Activated T-cell treated with anti-CD3 and anti-CD28 coated beads for 4 hours (primary cell): Measurements from ENCODE around the gene STARD13.

Source experiments
- DNase-seq: peaks from one replicate; pipeline ENCODE4 v3.0.0-alpha.2; 2020

STARD13 gene

GRCh38 chr13:33132644-33133440, 152.7 kb downstream of the STARD13 start:
- no peak for DNase-seq

DNA sequence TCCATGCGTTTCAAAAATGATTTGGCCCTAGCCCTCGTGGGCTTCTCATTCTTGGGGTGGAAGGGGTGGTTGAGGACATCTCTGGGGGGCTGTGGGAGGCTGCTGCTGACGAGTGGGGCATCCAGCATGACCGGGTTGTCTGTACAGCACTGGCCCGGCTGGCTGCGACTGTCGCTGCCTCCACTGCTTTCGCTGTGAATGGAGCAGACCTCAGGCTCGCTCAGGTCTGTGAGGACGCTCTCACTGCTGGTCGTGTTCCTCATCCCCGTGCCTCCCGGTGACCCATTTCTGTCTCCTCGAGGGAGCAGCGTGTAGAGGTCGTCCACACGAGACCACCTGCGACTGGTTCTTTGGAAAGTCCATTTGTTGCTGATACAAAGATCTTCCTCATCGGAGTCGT, 155.7 kb downstream of the STARD13 start:
- DNase-seq: no peak

- no peak for DNase-seq
Observed at GRCh38 chr13:33129094-33129832, 156.3 kb downstream of the STARD13 start.

DNA sequence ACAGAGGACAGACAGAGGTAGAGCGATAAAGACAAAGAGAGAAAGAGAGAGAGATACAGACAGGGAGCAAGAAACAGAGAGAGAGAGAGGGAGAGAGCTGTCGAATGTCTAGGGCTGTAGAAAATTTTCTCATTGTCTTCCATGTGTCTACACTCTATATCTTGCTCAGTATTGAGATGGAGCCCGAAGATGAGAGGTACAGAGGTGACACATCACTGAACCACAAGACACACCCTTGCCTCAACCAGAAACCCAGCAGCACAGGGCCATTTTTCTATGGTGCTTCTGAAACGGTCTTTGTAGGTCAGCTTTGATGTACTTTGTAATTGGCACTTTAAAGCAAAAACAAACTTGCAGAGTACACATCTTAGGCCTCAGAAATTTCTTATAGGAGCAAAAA, 157.4 kb downstream of the STARD13 start:
- DNase-seq: no peak

DNA sequence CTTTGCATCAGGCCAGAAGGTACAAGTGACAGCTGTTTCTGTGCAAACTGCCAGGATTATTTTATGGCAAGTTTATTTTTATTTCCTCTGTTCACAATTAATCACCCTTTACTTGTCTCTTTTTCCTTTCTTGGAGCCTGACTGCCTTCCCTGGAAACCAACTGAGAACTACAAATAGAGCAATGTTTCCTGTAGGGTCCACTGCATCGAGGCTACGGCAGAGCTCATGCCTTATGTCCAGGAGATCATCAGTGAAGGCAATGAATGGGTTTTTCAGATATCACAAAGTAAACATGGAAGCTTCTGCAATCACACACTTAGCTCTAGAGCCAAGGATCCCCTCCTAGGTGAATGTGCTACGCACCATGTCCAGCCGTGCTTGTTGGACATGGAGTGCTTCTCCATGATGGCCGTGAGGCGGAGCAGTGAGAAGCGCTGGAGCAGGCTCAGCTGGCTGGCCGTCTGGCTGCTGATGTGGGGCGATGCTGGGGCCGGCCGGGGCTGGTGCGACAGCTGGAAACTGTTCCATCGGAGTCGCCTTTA, 158.5 kb downstream of the STARD13 start:
- DNase-seq: no peak

GRCh38 chr13:33125821-33126570, 159.6 kb downstream of the STARD13 start:
- DNase-seq: no peak

GRCh38 chr13:33123066-33123859, 162.3 kb downstream of the STARD13 start:
- no peak for DNase-seq

GRCh38 chr13:33119856-33120543, 165.6 kb downstream of the STARD13 start:
- DNase-seq: no peak

GRCh38 chr13:33119022-33119781, 166.4 kb downstream of the STARD13 start:
- no peak for DNase-seq

- DNase-seq: no peak
Observed at GRCh38 chr13:33116321-33117010, 169.1 kb downstream of the STARD13 start.

- DNase-seq: no peak
Observed at GRCh38 chr13:33115274-33115673, 170.3 kb downstream of the STARD13 start.

DNA sequence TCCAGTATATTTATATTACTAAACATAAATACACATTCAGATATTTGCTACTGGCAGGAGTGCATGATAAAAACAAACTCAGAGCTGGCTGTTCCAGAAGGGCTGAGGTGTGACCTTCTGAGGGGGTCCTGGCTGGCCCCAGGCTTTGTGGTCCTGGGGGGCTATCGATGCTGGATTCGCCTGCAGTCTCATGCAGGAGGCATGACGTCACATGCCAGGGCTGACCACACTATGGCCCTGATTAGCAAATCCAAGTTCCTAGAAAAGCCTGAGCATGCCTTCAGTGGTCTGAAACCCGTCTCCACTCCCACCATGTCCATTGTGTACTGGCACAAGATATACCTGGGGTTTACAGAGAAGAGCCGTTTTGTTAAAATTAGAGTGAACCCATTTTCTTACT, 171.4 kb downstream of the STARD13 start:
- no peak for DNase-seq

- no peak for DNase-seq
Observed at GRCh38 chr13:33112766-33113165, 172.8 kb downstream of the STARD13 start.

DNA sequence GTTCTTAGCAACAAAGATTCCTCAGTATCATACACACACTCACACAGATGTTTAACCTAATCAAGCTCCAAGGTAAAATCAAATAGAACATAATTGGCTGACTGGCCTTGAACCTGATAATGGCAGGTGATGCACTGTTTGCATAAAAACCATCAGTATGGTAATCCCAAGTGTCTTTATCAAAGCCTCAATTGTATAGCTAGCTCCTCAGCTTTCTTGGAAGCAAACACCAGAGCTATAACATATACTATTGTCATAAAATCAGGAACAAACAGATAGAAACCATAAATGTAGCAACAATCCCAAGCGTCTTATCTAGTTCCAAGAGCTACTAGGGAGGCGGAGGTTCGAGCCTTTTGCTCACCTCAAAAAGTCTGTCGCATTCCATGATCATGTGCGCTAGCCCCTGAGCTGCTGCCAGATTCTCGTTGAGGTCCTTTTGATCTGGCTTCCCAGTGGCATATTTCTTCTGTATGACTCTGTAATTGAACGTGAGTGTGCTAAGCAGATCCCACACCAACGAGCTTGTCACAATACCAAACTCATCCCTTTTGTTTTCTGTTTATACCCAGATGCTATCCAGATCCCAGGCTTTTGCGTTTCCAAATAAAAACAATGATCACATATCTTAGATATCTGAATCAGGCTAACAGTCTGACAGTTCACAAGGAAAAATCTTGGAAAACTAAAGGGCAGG, 174.0 kb downstream of the STARD13 start:
- no peak for DNase-seq

DNA sequence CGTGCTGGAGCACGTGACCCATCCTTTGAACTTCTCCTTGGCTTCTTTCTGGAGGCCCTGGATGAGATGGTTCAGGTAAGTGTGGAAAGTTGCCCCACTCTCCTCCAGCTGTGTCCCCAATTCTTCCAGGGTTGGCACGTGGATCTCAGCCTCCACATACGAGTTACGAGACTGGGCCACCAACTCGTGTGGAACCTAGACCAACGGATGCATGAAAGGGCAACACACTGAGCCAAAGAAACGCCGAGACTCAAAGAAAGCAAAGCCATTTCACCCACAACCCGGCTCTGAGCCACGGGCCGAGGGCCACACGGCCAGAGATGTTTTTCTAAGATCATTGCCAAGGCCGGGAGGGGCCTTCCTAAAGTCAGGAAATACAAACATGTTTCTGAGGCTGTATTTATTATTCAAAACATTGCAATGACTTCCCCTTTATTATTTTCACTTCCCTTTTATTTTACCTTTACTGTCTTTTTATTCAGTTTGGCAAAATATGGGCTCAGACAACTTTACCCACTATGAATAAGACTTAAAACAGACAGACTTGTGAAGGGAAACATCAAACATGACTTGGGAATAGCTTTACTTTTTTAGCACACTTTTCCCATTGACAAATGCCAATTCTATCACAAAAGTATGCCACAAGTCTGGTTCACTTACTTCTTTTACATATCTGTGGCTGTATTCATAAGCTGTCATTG, 174.7 kb downstream of the STARD13 start:
- no peak for DNase-seq

DNA sequence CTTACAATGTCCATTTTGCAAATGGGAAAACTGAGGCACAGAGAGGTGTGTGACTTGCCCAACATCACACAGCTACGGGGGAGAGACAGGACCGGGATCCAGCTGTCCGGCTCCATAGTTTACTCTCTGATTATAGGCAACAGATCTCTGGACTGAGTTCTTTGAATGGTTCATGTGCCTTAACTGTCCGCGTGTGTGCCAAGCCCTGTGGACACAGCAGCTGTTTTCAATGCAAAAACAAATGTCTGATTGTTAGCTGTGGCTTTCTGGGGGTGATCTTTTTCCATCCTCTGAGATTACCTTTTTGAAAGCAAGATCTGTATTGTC, 175.2 kb downstream of the STARD13 start:
- DNase-seq: no peak

- no peak for DNase-seq
Observed at GRCh38 chr13:33109801-33110200, 175.8 kb downstream of the STARD13 start.

- no peak for DNase-seq
Observed at GRCh38 chr13:33109271-33109697, 176.3 kb downstream of the STARD13 start.

DNA sequence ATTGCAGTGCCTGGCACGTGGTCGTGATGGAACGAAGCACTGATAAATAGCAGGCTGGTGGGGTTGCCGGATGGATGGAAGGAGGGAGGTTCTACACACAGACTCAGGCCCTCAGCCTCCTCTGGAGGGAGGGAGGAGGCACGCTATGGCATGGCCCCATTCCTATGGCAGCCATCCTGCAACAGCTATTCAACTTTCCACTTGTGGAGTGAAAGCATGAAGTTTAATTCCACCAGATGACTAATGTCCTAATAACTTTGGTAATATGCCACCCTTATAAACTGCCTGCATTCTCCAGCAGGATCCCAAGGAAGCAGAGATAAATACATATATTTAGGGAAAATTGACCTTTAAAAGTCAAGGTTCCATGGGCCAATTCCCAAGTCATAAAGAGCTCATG, 176.9 kb downstream of the STARD13 start:
- DNase-seq: no peak
